Neural crest cell (in vitro differentiated cells): Measurements from ENCODE around the gene PPP1R3A. TPM values are rescaled to one million over a fixed set of nuclear protein-coding genes. Genes with fewer than 3 reads are reported as not detected.

Experiments used
- DNase-seq: peaks from one replicate; pipeline ENCODE4 v3.0.0; 2021; ENCODE audit warnings: low read depth, mixed read lengths, low spot score
- H3K27ac Mint-ChIP-seq: one replicate; pipeline ENCODE4 v1.8.0; 2021; ENCODE audit warnings: mild to moderate bottlenecking, mixed read lengths; ENCODE audit not compliant: unreplicated experiment
- H3K27me3 Mint-ChIP-seq: 2 replicates; pipeline ENCODE4 v1.8.0; 2021; ENCODE audit warnings: low read depth, mild to moderate bottlenecking, mixed read lengths
- H3K36me3 Mint-ChIP-seq: 2 replicates; pipeline ENCODE4 v1.8.0; 2021; ENCODE audit warnings: low read depth, mild to moderate bottlenecking, mixed read lengths
- H3K4me1 Mint-ChIP-seq: 2 replicates; pipeline ENCODE4 v1.8.0; 2021; ENCODE audit warnings: mixed read lengths
- H3K4me3 Mint-ChIP-seq: one replicate; pipeline ENCODE4 v1.8.0; 2021; ENCODE audit warnings: mild to moderate bottlenecking, mixed read lengths
- H3K9me3 Mint-ChIP-seq: 2 replicates; pipeline ENCODE4 v1.8.0; 2021; ENCODE audit warnings: mixed read lengths
- CTCF ChIP-seq: fragments of 200-600 bp; sonication (generic); conservative IDR thresholded peaks from 2 replicates; pipeline ENCODE4 v1.5.0; 2021; ENCODE audit warnings: antibody characterized with exemption, mild to moderate bottlenecking
- total RNA-seq: library from RNA; stranded (reverse); gene quantifications from 2 replicates; pipeline ENCODE4 v1.2.1, GENCODE V29; 2021

PPP1R3A gene
- total RNA-seq, 1 donor from 2014 or later, result not detected

- no peak for DNase-seq
- Mint-ChIP-seq H3K9me3 (no peaks in the 10 kb centered on the region), H3K4me3 (no peak overlapping the region), H3K27ac (no peak overlapping the region), H3K36me3 (no peaks in the 10 kb centered on the region), H3K27me3 (peaks cover 2% of the 10 kb centered on the region), H3K4me1 (no peaks in the 10 kb centered on the region)
- TF ChIP-seq CTCF, result no peak
These were observed 40.3 kb downstream of the PPP1R3A start for GRCh38 chr7:113878394-113878992.

DNA sequence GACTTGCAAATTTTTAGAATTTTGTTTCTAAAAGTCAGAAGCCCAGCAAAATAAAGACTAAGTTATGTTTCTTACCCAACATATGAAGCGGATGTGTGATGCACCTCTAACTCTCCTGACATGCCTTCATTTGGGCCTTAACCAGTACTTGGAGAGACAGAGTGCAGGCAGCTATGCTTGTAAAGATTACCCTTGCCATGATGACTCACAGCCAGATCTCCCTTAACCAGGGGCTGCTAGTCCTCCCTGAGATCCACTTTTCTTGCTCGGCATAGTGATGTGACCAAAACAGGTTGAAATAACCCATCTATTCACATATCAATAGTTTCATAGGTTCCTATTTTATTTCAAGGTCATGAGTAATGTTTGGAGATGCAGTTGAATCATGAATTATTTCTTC lies 43.6 kb downstream of the PPP1R3A start:
- no peaks in the 10 kb centered on the region for H3K9me3 Mint-ChIP-seq
- DNase-seq, result no peak
- H3K36me3 Mint-ChIP-seq, result no peaks in the 10 kb centered on the region
- no peaks in the 10 kb centered on the region for H3K4me1 Mint-ChIP-seq
- H3K4me3 Mint-ChIP-seq, result no peak overlapping the region
- no peak for TF ChIP-seq CTCF
- H3K27ac Mint-ChIP-seq, result no peak overlapping the region
- no peaks in the 10 kb centered on the region for H3K27me3 Mint-ChIP-seq

DNA sequence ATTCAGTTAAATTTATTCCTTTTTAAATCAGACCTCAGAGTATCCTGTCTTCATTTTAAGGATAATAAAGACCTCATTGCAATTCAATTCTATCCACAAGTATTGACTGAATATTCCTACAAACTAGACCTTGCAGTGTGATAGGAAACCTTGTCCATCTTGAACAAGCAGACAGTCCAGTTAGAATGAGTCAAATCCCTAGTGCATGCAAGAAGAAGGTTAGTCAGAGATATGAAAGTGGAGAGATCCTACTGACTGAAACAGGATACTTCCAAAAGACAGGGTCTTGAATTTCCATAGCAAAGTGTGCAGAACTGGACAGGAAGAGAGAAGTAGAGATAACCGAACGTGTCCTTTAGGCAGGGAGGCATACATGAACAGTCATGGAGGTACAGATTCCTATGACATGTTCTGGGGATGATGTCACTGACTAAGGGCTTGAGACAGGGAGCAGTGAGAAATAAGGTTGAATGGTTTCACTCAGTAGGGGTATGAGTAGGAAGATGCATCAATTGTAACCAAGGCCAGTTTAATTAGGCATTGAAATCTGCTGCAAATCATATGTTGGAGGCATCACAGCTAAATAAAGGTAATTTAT lies 45.2 kb downstream of the PPP1R3A start:
- no peaks in the 10 kb centered on the region for H3K36me3 Mint-ChIP-seq
- H3K4me1 Mint-ChIP-seq, result no peaks in the 10 kb centered on the region
- H3K27ac Mint-ChIP-seq, result no peak overlapping the region
- H3K27me3 Mint-ChIP-seq, result no peaks in the 10 kb centered on the region
- no peak overlapping the region for H3K4me3 Mint-ChIP-seq
- TF ChIP-seq CTCF, result no peak
- no peak for DNase-seq
- no peaks in the 10 kb centered on the region for H3K9me3 Mint-ChIP-seq

- no peak for TF ChIP-seq CTCF
- H3K9me3 Mint-ChIP-seq, result no peaks in the 10 kb centered on the region
These were observed 45.8 kb downstream of the PPP1R3A start for GRCh38 chr7:113872981-113873380.

GRCh38 chr7:113867325-113867724 lies 51.5 kb downstream of the PPP1R3A start:
- no peak for DNase-seq
- Mint-ChIP-seq H3K9me3 (no peaks in the 10 kb centered on the region), H3K27ac (no peak overlapping the region), H3K36me3 (no peaks in the 10 kb centered on the region), H3K4me3 (no peak overlapping the region), H3K4me1 (no peaks in the 10 kb centered on the region), H3K27me3 (no peaks in the 10 kb centered on the region)
- no peak for TF ChIP-seq CTCF

More at GRCh38 chr7:113872981-113873380, 45.8 kb downstream of the PPP1R3A start:
- DNase-seq, result no peak
- no peaks in the 10 kb centered on the region for H3K4me1 Mint-ChIP-seq
- H3K4me3 Mint-ChIP-seq, result no peak overlapping the region
- no peaks in the 10 kb centered on the region for H3K27me3 Mint-ChIP-seq
- no peaks in the 10 kb centered on the region for H3K36me3 Mint-ChIP-seq
- no peak overlapping the region for H3K27ac Mint-ChIP-seq
